ENCODE data around the gene PLEKHG5.

DNA sequence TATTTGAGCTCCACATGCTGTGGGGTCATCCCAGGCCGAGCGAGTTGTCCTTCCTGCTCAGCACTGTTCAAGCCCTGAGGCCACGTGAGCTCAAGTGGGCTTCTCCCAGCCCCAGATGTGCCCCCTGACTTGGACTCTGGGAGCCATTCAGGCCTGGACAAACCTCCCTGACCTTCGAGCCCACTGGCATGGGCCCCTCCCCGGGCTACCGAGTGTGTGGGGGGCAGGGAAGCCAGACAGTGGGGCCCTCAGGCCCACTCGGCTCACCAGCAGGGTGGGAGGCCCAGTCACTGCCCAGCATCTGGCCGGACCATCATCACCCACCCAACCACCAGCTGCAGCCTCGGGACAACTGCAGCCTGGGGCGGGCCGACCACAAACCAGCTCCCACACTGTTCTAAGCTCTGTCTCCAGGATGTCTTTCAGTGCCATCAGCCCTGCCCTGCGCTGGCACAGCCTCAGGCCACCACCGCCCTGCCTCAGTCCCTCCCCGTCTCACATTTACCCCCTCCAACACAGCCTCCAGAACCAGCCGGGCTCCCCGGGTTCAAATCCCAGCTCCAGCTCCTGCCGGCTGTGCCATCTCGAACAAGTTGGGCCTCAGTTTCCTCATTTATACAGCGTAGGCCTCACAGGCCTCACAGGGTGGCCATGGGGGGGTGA is 20.9 kb upstream of the PLEKHG5 start:
- TF ChIP-seq, protein P1, sequence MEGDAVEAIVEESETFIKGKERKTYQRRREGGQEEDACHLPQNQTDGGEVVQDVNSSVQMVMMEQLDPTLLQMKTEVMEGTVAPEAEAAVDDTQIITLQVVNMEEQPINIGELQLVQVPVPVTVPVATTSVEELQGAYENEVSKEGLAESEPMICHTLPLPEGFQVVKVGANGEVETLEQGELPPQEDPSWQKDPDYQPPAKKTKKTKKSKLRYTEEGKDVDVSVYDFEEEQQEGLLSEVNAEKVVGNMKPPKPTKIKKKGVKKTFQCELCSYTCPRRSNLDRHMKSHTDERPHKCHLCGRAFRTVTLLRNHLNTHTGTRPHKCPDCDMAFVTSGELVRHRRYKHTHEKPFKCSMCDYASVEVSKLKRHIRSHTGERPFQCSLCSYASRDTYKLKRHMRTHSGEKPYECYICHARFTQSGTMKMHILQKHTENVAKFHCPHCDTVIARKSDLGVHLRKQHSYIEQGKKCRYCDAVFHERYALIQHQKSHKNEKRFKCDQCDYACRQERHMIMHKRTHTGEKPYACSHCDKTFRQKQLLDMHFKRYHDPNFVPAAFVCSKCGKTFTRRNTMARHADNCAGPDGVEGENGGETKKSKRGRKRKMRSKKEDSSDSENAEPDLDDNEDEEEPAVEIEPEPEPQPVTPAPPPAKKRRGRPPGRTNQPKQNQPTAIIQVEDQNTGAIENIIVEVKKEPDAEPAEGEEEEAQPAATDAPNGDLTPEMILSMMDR (IDR thresholded peaks at IDR 0.05; ENCODE audit: low read depth, low read length) = no peak
- TF ChIP-seq EZH2phosphoT487 (IDR thresholded peaks at IDR 0.05; ENCODE audit: low read depth) = no peak
